Measurements from ENCODE around the gene MTHFD1.
A peak's percentile ranks its signal among the peaks of the same experiment; 100 is the strongest.

MTHFD1 gene

GRCh38 chr14:64405295-64405694 is 17.1 kb downstream of the MTHFD1 start:
- no peak for FAIRE-seq
- DNase-seq (ENCODE audit: insufficient read length, low spot score) = no peak

DNA sequence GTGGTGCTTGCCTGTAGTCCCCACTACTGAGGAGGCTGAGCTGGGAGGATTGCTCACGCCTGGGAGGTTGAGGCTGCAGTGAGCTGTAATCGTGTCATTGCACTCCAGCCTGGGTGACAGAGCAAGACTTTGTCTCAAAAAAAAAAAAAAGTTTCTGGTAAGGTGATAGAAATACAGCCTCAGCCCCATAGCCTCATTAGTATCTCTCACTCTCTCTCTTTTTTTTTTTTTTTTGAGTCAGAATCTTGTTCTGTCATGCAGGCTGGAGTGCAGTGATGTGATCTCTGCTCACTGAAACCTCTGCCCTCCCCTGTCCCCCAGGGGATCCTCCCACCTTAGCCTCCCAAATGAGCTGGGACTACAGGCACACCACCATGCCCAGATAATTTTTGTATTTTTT is 19.2 kb downstream of the MTHFD1 start:
- no peak for DNase-seq (ENCODE audit: insufficient read length, low spot score)
- FAIRE-seq = no peak

- FAIRE-seq = peak; percentile 82
- no peak for DNase-seq (ENCODE audit: insufficient read length, low spot score)
Observed at GRCh38 chr14:64409126-64409920, 21.2 kb downstream of the MTHFD1 start.

- FAIRE-seq = peak; percentile 99
- DNase-seq (ENCODE audit: insufficient read length, low spot score) = peak; percentile 96
Observed at GRCh38 chr14:64410084-64410774, 22.1 kb downstream of the MTHFD1 start.

- no peak for DNase-seq (ENCODE audit: insufficient read length, low spot score)
- no peak for FAIRE-seq
Observed at GRCh38 chr14:64411001-64411400, 22.8 kb downstream of the MTHFD1 start.

GRCh38 chr14:64412237-64412636 is 24.1 kb downstream of the MTHFD1 start:
- FAIRE-seq = peak; percentile 94

DNA sequence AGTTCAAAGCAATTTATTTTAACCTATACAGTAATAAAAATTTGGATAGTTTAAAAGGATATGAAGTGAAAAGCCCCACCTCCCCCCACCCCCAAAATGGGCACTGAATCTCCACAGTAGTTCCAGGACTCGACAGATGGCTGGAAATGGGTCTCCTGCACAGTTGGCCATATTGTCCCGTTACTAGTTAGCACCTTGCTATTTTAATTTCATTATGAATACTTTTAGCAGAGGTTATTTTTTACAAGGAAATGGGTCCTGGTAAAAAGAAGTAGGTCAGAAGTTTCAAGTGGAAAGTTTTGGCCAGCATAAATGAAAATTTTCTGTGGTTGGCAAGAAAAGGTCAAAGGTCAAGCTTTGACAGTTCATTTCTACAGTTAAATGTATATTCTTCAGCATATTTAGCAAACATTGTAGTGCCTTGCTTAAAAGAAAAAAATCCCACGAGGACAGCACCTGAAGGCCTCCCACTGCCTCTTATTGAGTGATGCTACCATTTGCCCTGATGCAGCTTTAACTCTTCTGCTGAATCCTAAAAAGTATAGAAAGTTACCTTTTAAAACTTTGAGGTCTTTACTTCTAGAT is 28.3 kb downstream of the MTHFD1 start:
- DNase-seq (ENCODE audit: insufficient read length, low spot score) (no peak), FAIRE-seq (peak; percentile 72)

More at GRCh38 chr14:64412237-64412636, 24.1 kb downstream of the MTHFD1 start:
- no peak for DNase-seq (ENCODE audit: insufficient read length, low spot score)

DNA sequence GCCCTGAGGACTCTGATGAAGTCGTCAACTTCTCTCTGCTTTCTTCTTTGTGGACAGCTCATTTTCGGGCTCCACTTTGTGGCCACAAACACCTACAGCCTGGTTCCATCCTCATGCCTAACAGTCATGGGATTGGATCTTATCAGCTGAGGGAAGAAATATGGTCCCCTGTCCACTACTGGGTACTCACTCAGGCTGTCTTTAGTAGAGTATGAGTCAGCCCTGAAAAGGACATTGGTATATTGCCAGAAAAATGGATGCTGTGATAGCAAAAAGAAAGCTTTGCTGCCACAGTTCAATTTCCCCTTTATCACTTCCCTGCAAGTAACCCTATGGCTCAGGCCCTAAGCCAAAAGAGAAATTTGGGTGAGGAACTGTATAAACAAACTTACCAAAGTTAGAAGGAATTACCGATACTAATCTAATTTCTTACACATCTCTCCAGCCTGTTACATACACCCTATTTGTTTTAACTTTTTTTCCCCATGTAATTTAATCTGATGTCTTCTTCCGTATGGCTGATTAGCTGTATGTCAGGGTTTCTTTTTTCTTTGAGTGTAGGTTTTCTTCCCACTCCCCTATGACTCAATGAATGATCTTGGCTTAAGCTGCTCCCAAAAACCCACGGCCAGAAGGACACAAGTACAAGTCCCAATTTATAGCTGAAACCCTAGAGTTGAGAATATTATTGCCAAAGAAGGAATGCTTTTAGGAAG is 29.1 kb downstream of the MTHFD1 start:
- FAIRE-seq = peak; percentile 94
- no peak for DNase-seq (ENCODE audit: insufficient read length, low spot score)

GRCh38 chr14:64417771-64418125 is 29.6 kb downstream of the MTHFD1 start:
- peak; percentile 92 for FAIRE-seq

GRCh38 chr14:64419003-64419402 is 30.9 kb downstream of the MTHFD1 start:
- DNase-seq (ENCODE audit: insufficient read length, low spot score) (no peak), FAIRE-seq (no peak)

More at GRCh38 chr14:64417771-64418125, 29.6 kb downstream of the MTHFD1 start:
- no peak for DNase-seq (ENCODE audit: insufficient read length, low spot score)

DNA sequence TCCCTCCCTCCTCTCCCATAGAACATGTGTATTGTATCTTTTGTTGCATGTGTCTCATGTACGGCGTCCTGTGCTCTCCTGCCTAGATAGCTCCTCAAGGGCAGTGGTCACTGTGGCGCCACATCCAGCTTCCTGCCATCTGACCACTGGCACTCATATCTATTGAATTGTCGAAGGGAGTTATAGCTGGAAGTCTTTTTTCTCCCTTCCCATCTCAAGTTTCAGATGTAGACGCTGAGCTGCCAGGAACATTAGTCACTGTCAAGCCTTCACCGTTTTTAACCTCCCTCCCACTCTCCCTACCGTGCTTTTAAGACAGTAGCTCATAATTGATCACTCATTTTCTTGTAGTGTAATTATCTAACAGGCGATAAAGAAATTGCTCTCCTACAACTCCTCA is 33.0 kb downstream of the MTHFD1 start:
- peak; percentile 100 for FAIRE-seq
- peak; percentile 100 for DNase-seq (ENCODE audit: insufficient read length, low spot score)

GRCh38 chr14:64422005-64422404 is 33.9 kb downstream of the MTHFD1 start:
- FAIRE-seq (no peak), DNase-seq (ENCODE audit: insufficient read length, low spot score) (no peak)

DNA sequence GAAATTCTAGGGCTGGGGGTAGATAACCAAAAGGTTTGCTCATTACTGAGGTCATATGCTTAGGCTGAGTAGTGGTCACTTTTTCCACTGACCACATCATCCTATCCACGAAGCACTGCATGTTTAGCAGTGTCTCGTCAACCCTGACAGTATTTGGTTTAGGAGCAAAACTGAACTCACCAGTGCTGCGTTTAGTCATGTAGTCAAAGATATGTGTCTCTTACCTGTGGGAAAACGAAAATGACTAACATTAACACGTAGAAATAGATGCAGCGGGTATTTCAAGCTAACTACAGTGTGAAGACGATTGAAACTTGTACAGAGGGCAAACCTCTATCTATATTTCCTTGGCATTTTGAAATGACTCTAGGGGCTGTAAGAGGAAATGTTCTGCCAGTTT is 34.6 kb downstream of the MTHFD1 start:
- FAIRE-seq (peak; percentile 98), DNase-seq (ENCODE audit: insufficient read length, low spot score) (no peak)

GRCh38 chr14:64423987-64424386 is 35.8 kb downstream of the MTHFD1 start:
- FAIRE-seq = peak; percentile 97
- no peak for DNase-seq (ENCODE audit: insufficient read length, low spot score)

DNA sequence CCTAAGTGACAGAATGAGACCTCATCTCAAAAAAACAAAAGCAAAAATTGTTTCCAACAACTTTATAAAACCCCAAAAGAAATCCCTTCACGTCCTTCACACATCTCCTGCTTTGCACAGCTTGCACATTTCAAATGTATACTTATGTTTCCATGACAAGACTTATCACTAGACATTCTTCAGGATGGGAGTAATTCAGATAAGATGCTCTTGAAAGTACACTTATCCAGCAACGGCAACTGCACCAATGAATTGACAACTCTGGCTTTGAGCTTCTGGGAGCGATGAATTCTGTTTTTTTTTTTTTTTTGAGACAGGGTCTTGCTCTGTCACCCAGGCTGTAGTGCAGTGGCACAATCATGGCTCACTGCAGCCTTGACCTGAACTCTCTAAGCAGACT is 46.4 kb downstream of the MTHFD1 start:
- no peak for FAIRE-seq
- no peak for DNase-seq (ENCODE audit: insufficient read length, low spot score)

- peak; percentile 99 for FAIRE-seq
- peak; percentile 97 for DNase-seq (ENCODE audit: insufficient read length, low spot score)
Observed at GRCh38 chr14:64438181-64438841, 50.2 kb downstream of the MTHFD1 start.

DNA sequence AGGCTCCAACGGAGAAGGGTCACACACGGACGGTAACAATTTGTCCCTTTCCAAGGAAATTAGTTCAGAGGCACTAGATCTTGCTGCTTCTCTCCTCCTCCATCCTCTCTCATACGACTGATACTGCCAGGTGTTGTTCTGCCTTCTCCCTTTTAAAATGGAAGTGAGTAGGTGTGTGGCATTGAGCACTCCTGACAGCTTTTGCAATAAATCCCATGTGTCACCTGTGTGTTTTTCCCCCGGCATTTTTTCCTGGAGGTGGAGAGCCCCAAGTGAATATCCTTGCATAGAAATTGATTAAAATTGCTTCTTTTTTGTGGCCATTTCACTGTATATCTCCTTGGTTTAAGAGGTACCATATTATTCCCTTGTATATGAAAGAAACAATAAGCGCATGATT is 51.0 kb downstream of the MTHFD1 start:
- DNase-seq (ENCODE audit: insufficient read length, low spot score) = no peak
- FAIRE-seq = no peak

DNA sequence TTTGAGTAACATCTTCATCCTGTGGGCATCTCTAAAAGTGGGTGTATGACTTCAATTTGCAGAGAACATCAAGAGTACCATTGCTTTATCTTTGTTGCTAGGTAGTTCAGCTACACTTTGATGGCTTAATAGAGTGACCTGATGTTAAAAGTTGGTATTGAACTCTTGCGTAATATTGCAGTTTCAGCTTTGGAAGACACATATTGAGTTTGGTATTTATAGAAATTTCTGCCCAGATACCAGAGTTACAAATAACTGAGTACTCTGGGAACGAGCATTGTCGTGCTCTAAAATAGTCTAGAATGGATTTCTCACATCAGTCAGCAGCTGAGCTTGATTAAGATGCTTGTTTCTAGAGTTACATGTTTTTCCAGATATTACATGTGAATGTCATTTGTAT is 52.3 kb downstream of the MTHFD1 start:
- FAIRE-seq (peak; percentile 72), DNase-seq (ENCODE audit: insufficient read length, low spot score) (no peak)

DNA sequence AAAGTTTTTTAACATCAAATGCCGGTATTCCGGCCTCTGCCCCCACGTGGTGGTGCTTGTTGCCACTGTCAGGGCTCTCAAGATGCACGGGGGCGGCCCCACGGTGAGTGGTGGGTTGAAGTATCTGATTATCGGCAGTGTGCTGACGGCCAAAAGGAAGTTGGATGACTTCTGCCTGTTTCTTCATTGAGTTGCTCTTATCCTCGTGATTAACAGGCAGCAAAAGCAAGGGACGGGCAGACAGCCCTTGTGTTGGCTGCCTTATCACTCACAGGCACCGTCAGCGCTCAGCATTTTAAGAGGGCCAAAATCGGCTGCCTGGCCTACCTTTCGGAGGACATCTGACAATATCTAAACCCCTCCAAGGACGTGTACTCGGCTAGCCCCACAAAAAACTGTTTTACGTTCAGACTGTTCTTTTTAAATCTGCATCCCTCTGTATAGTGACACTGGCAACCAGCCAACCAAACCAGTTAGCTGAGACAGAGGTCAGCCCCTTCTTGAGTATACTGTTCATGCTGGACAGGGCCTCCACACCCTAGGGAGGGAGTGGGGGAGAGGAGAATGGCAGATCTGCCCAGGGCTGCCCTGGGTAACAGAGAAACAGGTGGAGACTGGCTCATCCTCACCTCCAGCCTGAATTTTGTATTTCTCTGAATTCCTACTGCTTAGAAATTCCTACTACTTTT is 54.3 kb downstream of the MTHFD1 start:
- FAIRE-seq = no peak
- no peak for DNase-seq (ENCODE audit: insufficient read length, low spot score)

DNA sequence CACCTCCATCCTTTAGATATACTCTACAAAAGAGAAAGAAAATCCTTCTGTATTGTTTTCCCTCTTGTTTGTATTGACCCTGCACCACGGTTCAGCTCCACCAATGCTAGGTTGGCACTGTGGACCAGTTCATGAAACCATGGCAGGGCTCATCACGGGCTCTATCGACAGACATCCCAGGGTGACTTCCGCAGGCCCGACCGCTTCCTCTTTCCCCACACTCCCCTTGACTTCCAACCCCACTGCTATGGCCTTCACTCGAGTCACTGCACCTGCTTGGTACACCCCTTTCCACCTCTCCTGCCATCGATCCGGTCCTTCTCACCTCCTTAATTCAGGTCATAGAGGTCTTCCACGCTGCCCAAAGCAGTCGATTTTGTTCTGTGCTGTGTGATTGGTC is 56.0 kb downstream of the MTHFD1 start:
- DNase-seq (ENCODE audit: insufficient read length, low spot score) = no peak

More for the DNA sequence above, 56.0 kb downstream of the MTHFD1 start:
- no peak for FAIRE-seq

All from HTR-8/SVneo (cell line).